ENCODE data around the gene DLK1.

Gene DLK1

GRCh38 chr14:100726550-100727085 is at the start of gene DLK1:
Gene DLK1, plus strand, starts transcription at chr14:100726892. Its CDS starts 177 bp downstream, at chr14:100727069.
- no peak for DNase-seq

- no peak for DNase-seq
Observed at GRCh38 chr14:100677152-100677551, 49.5 kb upstream of the DLK1 start.

GRCh38 chr14:100677554-100678468 is 48.9 kb upstream of the DLK1 start:
- DNase-seq, result no peak

- DNase-seq, result no peak
Observed at GRCh38 chr14:100678469-100678828, 48.2 kb upstream of the DLK1 start.

GRCh38 chr14:100679153-100679552 is 47.5 kb upstream of the DLK1 start:
- no peak for DNase-seq

- DNase-seq, result no peak
Observed at GRCh38 chr14:100679707-100680438, 46.8 kb upstream of the DLK1 start.

GRCh38 chr14:100680439-100681051 is 46.1 kb upstream of the DLK1 start:
- DNase-seq, result no peak

- no peak for DNase-seq
Observed at GRCh38 chr14:100681111-100681510, 45.6 kb upstream of the DLK1 start.

GRCh38 chr14:100682749-100683148 is 43.9 kb upstream of the DLK1 start:
- DNase-seq, result no peak

GRCh38 chr14:100683578-100683977 is 43.1 kb upstream of the DLK1 start:
- DNase-seq, result no peak

GRCh38 chr14:100684154-100684553 is 42.5 kb upstream of the DLK1 start:
- DNase-seq, result no peak

GRCh38 chr14:100684961-100685360 is 41.7 kb upstream of the DLK1 start:
- no peak for DNase-seq

GRCh38 chr14:100686858-100687257 is 39.8 kb upstream of the DLK1 start:
- no peak for DNase-seq

GRCh38 chr14:100687386-100687785 is 39.3 kb upstream of the DLK1 start:
- DNase-seq, result no peak

- no peak for DNase-seq
Observed at GRCh38 chr14:100688051-100688450, 38.6 kb upstream of the DLK1 start.

GRCh38 chr14:100688598-100689461 is 37.9 kb upstream of the DLK1 start:
- DNase-seq, result no peak

GRCh38 chr14:100690672-100691071 is 36.0 kb upstream of the DLK1 start:
- DNase-seq, result no peak

GRCh38 chr14:100691395-100692056 is 35.2 kb upstream of the DLK1 start:
- DNase-seq, result no peak

GRCh38 chr14:100692256-100692655 is 34.4 kb upstream of the DLK1 start:
- no peak for DNase-seq

- no peak for DNase-seq
Observed at GRCh38 chr14:100692859-100693558, 33.7 kb upstream of the DLK1 start.
